Measurements from ENCODE around the gene SLC10A7.
A peak's percentile ranks its signal among the peaks of the same experiment; 100 is the strongest.

Gene SLC10A7

DNA sequence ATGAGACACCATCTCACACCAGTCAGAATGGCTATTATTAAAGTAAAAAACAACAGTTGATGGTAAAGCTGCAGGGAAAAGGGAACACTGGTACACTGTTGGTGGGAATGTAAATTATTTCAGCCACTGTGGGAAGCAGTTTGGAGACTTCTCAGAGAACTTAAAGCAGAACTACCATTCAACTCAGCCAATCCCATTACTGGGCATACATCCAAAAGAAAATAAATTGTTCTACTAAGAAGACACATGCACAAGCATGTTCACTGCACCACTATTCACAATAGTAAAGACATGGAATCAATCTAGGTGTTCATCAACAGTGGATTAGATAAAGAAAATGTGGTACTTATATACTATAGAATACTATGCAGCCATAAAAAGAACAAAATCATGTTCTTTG is 172.4 kb downstream of the SLC10A7 start:
- DNase-seq (ENCODE audit: low spot score): no peak

DNA sequence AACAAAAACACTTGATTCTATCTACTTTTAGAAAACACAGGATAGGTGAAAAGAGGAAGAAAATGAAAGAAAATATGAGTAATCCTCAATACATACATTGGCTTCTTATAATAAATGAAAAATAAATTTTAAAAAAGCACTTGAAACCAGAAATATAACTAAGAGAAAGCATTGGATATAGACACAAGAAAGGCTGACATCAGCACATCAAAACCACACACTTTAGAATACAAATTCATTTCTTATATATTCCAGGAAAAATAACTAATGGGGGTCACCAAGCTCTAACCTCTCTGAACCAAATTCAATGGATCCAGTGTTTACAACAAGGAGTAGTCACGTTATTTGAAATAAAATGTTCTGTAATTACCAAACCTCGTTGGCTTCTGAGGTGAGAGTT is 173.9 kb downstream of the SLC10A7 start:
- DNase-seq (ENCODE audit: low spot score): no peak

DNA sequence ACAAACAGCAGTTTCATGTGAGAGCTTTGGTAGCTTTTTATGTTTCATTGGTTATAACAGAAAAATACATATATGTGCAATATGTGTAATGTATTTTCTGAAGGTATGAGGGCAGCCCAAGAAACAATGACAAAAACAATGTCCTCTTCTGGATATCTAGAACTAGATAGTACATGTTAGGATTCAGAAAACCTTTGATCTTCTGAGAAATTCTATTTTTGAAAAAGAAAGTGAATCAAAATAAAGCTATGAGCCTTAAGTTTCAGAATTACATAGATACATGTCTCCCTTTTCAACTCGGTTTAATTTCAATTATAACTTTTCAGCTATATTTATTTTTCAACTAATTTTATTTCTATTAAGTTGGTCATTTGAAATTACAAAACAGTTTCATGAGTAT is 175.5 kb downstream of the SLC10A7 start:
- no peak for DNase-seq (ENCODE audit: low spot score)

DNA sequence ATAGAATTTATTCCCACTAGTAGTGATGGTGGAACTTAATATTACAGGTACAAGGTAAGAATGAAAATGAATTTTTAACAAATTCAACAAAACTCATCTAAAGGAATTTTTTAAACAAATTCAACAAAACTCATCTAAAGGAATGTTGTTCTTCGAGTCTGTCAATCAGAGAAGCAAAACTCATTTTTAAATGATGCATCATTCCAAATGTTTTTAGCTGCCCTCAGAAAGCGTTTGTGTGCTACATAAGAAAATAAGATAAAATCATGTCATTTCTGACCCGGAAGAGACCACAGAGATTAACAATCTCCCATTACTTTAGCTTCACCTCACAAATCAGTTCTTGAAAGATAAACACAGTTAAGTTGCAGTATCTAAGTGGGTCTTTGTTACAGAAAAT is 178.0 kb downstream of the SLC10A7 start:
- DNase-seq (ENCODE audit: low spot score): no peak

DNA sequence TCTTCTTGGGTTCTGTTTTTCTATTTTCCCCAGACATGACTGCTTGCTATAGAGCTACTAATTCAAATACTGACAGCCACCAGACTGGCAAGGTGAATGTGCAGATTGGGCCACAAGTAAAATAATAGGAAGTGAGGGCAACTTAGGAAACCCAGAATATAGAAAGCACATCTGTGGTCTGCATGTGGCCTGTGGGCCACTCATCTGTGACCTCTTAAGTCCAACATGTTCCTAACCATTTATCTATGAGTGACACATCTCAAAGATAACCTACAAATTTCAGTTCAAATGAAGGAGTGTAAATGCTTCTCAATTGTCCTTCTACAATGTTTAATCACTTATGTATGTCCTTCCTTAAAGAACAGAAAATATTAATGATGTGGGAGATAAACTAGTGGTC is 178.5 kb downstream of the SLC10A7 start:
- peak; percentile 46 for DNase-seq (ENCODE audit: low spot score)

DNA sequence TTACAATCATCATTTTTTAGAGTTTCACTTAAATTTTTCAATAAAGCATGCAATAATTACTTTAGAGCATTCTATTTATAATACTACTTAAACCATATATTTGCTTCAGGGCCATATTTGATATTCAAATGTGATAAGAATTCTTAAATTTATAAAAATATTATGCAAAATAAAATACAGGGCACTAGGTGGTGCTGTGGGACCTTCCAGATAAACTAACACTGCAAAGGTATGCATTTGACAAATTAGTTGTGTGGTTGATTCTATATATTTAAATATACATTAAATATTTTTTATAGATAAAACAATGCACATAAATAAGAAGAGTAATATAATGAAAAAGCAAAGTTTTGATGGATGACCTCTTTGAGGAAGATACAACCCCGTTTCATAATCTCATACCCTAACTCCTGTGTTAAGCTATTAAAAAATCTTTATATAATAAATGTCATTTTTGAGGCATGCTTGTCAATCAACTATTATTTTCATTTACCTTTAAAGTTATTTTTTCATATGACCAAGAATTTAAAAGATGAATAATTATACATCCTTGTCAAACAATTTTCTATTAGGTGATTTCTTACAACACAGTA is 179.0 kb downstream of the SLC10A7 start:
- DNase-seq (ENCODE audit: low spot score): peak; percentile 68

DNA sequence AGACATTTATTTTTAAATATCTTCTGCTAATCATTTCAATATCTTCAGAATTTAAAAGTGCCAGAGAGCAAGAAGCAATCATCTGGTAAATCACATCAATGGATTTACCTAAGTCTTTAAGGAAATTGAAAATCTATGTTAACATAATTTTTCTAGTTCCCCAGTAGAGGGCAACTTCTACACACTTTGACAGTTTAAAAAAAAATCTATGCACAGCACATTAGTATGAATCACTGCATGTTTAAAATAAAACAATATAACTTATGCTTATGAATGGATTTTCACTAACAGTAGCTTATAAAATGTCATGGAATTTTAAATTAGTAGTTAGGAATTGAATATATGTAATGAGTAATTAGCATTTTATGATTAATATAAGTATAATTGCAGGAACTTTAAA is 180.9 kb downstream of the SLC10A7 start:
- peak; percentile 36 for DNase-seq (ENCODE audit: low spot score)

DNA sequence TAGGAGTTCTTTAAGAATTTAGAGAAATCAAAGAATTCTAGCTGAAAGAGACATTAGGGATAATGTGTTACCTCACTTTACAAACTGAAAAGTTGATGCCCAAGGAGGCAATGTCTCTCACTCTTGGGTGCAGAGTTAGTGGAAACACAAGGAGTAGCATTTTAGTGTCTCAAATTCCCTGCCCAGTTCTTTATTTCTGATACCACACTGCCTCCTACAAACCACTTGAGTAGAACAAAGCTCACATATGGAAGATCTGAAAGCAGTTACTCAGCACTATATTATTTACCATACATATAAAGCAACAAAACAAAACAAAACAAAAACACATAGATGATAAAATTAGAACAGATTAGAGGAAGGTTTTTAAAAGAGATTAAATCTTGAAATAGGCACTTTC is 183.2 kb downstream of the SLC10A7 start:
- no peak for DNase-seq (ENCODE audit: low spot score)

DNA sequence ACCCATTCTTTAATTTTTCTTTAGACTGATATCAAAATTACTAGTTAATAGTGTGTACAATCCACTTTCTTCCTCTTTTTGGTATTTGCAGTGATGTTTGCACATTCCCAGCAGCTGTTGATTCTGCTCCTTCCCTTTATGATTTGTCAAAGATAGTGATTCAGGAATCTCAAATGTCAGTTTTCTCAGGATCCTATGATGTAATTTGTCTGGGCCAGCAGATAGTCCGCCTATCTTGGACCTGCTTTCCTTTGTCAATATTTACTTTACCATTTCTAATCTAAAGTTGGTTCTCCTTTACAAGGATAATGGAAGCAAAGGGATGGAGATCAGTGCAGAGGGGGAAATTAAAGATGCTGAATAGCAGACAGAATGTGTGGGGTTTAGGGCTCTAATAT is 185.3 kb downstream of the SLC10A7 start:
- DNase-seq (ENCODE audit: low spot score): no peak

DNA sequence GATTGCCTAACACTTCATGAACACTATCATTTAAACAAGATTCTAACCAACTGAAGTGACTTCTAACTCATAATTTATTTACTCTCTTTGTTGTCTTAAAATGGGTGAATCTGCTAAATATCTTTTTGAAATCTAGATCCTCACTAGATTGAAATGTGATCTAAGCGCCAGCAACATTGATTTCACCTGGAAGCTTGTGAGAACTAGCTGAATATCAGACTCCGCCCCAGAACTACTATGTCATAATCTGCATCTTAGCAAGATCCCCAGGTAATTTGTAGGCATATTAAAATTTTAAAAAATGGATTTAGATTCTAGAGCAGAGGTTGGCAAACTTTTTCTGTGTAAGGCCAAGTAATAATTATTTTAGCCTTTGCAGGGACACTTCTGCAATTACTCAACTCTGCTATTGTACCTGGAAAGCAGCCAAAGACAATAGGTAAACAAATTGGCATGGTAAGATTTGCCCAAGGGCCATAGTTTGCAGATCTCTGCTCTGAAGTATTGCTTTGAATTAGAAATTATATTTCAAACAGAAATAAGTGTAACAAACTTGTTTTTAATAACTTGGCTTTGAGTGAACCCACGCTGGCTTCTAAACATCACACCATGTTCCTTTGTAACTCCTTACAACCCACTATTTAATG is 185.9 kb downstream of the SLC10A7 start:
- no peak for DNase-seq (ENCODE audit: low spot score)

DNA sequence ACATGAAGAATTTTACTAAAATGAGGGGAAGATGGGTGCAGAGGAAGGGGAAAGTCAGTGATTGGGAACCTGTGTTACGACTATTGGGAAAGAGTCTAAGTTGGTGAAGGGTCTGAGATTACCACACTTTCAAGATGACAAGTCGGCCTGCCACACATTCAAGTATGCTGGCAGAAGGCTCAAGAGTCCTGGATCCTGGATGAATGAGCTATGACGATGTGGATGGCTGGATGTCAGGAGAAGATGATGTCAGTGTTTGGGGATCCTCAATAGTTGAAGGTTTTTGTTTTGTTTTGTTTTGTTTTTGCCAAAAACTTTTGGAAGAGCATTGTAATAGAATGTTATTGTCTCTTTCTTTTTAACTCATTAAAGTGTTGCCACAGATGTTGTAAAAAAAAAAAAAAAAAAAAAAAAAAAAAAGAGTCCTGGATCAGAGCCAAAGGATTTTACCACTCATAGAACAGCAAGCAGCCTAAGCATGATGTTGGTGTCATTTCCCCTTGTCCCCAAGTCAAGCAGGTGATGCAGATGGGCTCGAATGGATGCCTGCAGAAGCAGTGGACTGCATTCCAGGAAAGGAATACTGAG is 186.8 kb downstream of the SLC10A7 start:
- DNase-seq (ENCODE audit: low spot score): no peak

DNA sequence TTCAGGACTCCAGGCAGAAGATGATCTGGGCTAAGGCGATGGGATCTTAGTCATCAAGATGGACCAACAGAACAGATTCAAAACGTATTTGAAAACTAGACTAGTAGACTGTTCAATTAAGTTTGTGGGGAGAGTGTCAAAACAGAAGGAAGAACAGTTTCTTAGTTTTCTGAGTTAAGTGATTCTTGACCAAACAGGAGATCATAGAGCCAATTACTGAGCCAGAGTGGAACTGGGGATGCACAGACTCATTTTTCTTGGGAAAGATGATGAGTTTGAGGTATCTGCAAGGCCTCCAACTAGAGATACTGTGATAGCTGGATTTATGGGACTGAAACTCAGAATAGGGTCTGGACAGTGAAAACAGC is 187.9 kb downstream of the SLC10A7 start:
- no peak for DNase-seq (ENCODE audit: low spot score)

DNA sequence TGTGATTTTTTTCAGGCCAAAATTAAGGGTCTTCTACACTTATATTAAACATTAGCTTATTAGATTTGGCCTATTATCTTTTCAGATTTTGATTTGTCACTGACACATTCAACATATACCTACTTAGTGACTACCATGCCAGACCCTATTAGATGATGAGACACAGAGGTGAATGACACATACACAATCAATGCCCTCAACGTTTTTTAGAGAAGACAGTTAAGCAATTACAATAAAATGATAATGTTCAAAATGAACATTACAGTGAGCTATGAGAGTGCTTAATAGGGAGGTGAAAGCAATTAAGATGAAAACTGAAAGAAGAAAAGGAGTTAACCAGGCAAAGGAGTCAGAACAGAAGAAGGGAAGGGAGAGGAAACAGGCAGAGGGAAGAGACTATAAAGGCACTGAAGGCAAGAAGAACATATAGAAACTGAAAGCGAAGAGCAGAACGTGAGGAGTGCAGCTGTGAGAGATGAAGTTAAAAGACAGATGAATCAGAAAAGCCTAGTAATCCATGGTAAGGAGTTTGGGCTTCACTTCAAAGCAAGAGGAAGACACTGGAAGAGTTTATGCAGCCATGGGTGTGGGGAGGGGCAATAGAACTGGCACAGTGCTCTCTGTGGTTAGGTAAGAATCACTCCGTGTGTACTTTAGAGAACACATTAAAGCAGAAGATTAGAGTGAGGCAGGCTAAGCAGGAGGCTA is 188.4 kb downstream of the SLC10A7 start:
- peak; percentile 40 for DNase-seq (ENCODE audit: low spot score)

DNA sequence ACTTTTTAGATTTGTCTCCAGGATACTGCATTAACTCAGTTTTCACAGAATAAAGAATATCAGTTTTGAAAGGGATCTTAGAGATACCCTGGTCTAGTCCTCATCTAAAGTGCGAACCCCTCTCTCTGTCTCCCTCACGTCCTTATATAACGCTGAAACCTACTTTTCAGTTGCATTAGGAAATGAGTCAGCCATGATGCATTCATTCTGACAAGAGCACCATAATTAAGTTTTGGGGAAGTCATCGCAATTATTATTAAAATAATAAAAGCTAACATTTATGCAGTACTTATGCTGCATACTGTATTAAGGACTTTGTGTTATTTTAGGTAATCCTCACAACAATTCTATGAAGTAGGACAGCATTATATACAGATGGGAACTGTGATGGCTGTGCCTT is 191.3 kb downstream of the SLC10A7 start:
- DNase-seq (ENCODE audit: low spot score): no peak

DNA sequence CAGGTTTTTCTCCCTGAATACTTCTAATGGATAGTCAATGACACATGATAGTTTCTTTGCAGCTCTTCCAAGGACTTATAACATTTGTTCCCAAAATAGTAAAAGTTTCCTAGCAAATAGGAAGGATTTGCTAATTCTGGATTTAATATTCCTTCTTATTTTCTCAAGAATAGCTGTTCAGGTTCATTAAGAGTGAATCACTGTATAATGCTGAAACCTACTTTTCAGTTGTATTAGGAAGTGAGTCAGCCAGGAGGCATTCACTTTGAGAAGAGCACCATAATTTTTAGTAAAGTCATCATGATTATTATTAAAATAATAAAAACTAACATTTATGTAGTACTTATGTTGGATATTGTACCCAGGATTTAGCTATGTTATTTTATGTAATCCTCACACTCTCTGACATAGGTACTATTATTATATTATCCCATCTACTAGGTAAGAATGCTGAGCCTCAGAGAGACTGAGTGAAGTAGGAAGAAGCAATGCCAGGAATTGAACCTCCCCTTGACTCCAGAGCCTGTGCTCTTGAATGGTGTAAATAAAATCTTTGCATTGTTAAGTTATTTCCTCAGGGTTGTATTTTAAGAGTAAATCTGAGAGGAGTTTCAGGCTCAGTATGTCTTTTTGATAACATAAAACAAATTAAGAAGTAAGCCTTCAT is 192.6 kb downstream of the SLC10A7 start:
- no peak for DNase-seq (ENCODE audit: low spot score)

DNA sequence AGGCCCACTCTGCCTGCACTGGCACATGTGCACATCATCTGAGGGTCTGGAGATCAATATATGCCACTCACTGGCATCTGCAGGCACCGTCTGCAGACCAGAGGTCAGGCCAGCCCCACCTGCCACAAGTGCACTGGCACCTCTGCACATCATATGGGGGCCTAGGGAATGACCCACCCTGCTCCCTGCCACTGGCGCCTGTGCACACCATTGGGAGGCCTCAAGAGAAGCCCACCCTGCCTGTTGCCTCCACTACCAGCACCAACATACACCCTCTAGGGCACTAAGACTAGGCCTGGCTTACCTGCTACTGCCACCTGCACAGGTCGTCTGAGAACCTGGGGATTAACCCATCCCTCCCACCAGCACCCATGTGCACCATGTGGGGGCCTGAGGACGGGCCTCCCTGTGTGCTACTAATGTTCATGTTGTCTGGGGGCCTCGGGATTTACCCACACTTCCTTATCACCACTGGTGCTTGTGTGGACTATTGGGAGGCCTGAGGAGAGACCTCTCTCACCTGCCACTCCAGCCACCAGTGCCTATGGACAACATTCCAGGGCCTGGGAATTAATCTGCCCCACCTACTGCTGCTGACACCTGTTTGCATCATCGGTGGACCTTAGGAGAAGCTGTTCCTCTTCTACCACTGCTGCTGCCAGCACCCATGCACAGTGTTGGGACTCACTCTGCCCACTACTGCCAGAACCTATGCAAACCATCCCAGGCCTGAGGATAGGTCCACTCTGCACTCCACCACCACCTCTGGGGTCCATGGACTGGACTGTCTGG is 193.7 kb downstream of the SLC10A7 start:
- no peak for DNase-seq (ENCODE audit: low spot score)

DNA sequence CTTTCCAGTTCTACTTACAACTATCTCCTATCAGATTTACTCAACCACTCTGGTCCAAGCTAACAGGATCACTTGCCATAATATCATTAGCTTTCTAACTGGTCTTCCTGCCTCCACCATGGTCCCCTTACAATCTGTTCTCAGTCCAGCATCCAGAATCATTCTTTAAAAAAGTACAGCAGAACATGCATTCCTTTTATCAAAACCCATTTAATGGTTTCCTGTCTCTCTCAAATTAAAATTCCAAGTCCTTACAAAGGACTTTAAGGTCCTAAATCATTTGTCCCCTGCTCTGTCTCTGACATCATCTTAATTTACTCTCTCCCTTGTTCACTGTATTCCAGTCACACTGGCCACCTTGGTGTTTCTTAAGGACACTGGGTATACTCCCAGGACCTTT is 202.8 kb downstream of the SLC10A7 start:
- DNase-seq (ENCODE audit: low spot score): no peak

DNA sequence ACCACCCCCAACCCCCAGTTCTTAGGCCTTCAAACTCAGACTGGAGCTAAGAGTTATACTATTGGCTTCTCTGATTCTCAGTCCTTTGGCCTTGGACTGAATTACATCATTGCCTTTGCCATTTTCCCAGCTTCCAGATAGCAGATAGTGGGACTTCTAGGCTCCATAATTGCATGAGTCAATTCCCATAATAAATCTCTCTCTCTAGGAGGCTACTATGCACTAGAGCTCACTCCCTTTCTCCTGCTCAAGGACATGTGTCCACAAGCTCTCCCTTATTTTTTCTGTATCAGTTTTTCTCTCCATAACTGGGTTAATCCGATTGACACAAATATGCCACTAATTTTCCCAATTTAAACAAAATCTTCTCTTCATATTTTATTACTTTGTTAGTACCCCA is 204.0 kb downstream of the SLC10A7 start:
- DNase-seq (ENCODE audit: low spot score): no peak

DNA sequence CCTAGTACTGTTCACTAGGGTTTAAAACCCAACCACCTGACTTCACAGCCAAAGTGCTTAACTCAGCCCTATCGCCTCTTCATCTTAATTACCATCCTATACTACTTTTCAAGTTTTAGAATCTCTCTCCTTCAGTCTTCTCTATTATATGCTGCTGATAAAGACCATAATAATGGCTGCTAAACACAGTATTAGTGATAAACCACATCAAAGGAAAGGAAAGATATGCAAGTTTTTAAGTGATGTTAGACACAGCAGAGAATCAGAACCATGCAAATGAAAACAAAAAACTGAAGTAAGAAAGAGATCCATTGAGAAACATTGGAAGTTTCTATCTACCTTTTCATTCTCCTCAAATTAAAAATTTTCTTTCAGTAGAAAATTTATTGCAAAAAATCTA is 206.6 kb downstream of the SLC10A7 start:
- no peak for DNase-seq (ENCODE audit: low spot score)

DNA sequence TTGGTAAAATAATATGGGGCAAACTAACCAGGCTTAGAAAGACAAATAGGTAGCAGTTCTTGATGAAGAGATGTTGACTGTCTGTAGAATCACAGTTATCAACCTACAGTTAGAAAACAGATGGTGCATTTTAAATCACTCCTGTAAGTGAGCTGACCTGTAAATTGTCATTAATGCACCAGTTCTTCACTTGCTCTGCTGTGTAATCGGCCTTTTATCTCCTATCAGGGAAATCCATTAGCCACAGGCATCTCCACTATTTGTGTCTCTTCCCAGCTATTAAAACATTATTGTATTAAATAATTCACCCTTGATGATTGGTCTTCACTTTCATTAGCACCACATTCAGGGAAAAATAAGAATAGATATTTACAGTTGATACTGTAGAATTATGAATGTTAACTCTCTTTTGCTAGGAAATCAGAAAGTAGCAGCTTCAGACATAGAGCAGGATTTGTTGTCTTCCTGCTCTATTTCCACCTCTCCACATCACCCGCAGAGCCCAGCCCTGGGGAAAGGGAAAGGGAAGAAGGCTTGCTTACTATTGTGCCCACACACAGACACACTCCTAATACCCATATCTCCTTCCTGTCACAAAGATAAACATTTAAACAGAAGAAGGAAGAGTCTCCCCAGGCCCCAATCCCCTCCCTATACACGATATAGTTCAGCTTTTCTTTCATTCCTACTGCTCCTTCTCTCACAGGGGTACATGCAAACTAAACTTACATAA is 210.3 kb downstream of the SLC10A7 start:
- DNase-seq (ENCODE audit: low spot score): no peak

DNA sequence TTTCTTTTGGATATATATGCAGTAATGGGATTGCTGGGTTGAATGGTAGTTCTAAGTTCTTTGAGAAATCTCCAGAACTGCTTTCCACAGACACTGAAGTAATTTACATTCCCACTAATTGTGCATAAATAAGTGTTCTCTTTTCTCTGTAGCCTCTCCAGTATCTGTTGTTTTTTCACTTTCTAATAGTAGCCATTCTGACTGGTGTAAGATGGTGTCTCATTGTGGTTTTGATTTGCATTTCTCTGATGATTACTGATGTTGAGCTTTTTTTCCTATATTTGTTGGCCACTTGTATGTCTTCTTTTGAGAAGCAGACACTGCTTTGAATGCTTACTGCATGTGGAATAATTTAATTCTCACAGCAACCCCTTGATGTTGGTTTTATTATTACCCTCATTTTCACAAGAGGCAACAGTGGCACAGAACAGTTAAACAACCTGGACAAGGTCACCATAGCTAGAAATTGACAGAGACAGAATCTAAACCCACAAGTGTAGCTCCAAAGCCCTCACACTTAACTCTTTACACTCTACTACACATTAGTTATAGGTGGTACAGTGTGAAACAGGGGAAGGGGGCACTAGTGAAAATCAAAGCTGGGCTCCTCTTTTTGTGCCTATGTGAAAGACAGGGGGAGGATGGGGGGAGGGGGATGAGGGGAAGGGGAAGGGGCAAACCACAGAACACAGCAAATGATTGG is 211.3 kb downstream of the SLC10A7 start:
- DNase-seq (ENCODE audit: low spot score): no peak

All from NAMALWA (cell line).